Measurements from ENCODE around the gene RBM41. TPM values are rescaled to one million over a fixed set of nuclear protein-coding genes. Genes with fewer than 3 reads are reported as not detected.

Gene RBM41
- total RNA-seq, 1 donor from 2014 or later = 22.9 TPM

GRCh38 chrX:107154787-107155620 is 36.4 kb upstream of the RBM41 start:
- no peak for TF ChIP-seq CTCF (conservative IDR thresholded peaks at IDR 0.05)
- Mint-ChIP-seq H3K4me1 (ENCODE audit: unreplicated experiment) (no peaks in the 10 kb centered on the region), H3K4me3 (peak overlapping the region; percentile 83), H3K36me3 (no peaks in the 10 kb centered on the region), H3K27ac (no peak overlapping the region), H3K9me3 (no peaks in the 10 kb centered on the region), H3K27me3 (no peaks in the 10 kb centered on the region)
- DNase-seq (ENCODE audit: extremely low spot score, unreplicated experiment) = no peak

- no peak for DNase-seq (ENCODE audit: extremely low spot score, unreplicated experiment)
- no peaks in the 10 kb centered on the region for H3K36me3 Mint-ChIP-seq
- H3K9me3 Mint-ChIP-seq = no peaks in the 10 kb centered on the region
- no peak overlapping the region for H3K27ac Mint-ChIP-seq
- H3K27me3 Mint-ChIP-seq = no peaks in the 10 kb centered on the region
- no peaks in the 10 kb centered on the region for H3K4me1 Mint-ChIP-seq (ENCODE audit: unreplicated experiment)
- H3K4me3 Mint-ChIP-seq = no peak overlapping the region
- TF ChIP-seq CTCF (conservative IDR thresholded peaks at IDR 0.05) = no peak
Measured at GRCh38 chrX:107153005-107153404, 34.4 kb upstream of the RBM41 start.

- H3K4me1 Mint-ChIP-seq (ENCODE audit: unreplicated experiment) = no peaks in the 10 kb centered on the region
Measured at GRCh38 chrX:107146670-107147069, 28.0 kb upstream of the RBM41 start.

GRCh38 chrX:107135965-107136307 is 17.3 kb upstream of the RBM41 start:
- no peak for DNase-seq (ENCODE audit: extremely low spot score, unreplicated experiment)
- no peaks in the 10 kb centered on the region for H3K4me1 Mint-ChIP-seq (ENCODE audit: unreplicated experiment)
- H3K9me3 Mint-ChIP-seq = no peaks in the 10 kb centered on the region
- H3K36me3 Mint-ChIP-seq = no peaks in the 10 kb centered on the region
- no peaks in the 10 kb centered on the region for H3K27me3 Mint-ChIP-seq
- no peak for TF ChIP-seq CTCF (conservative IDR thresholded peaks at IDR 0.05)
- no peak overlapping the region for H3K4me3 Mint-ChIP-seq
- H3K27ac Mint-ChIP-seq = peak overlapping the region; percentile 59

More at GRCh38 chrX:107146670-107147069, 28.0 kb upstream of the RBM41 start:
- no peak for DNase-seq (ENCODE audit: extremely low spot score, unreplicated experiment)
- H3K9me3 Mint-ChIP-seq = no peaks in the 10 kb centered on the region
- no peak for TF ChIP-seq CTCF (conservative IDR thresholded peaks at IDR 0.05)
- H3K4me3 Mint-ChIP-seq = no peak overlapping the region
- no peaks in the 10 kb centered on the region for H3K36me3 Mint-ChIP-seq
- H3K27me3 Mint-ChIP-seq = no peaks in the 10 kb centered on the region
- H3K27ac Mint-ChIP-seq = no peak overlapping the region

- TF ChIP-seq CTCF (conservative IDR thresholded peaks at IDR 0.05) = no peak
- H3K4me1 Mint-ChIP-seq (ENCODE audit: unreplicated experiment) = no peaks in the 10 kb centered on the region
- H3K27me3 Mint-ChIP-seq = no peaks in the 10 kb centered on the region
- H3K4me3 Mint-ChIP-seq = no peak overlapping the region
- H3K36me3 Mint-ChIP-seq = no peaks in the 10 kb centered on the region
- DNase-seq (ENCODE audit: extremely low spot score, unreplicated experiment) = no peak
- H3K9me3 Mint-ChIP-seq = no peaks in the 10 kb centered on the region
- H3K27ac Mint-ChIP-seq = peak overlapping the region; percentile 59
Measured at GRCh38 chrX:107135049-107135964, 16.7 kb upstream of the RBM41 start.

Data from type B pancreatic cell (in vitro differentiated cells).